NB4 (cell line): Measurements from ENCODE around the gene ICAM1.
A peak's percentile ranks its signal among the peaks of the same experiment; 100 is the strongest.

Experiments
- DNase-seq: peaks from one replicate; pipeline ENCODE4 v3.0.0; 2010; ENCODE audit warnings: low read depth
- H3K4me3 ChIP-seq: one replicate; pipeline ENCODE4 v1.5.1; 2011; ENCODE audit warnings: mild to moderate bottlenecking, low read depth, low read length, moderate library complexity
- CTCF ChIP-seq: IDR thresholded peaks from one replicate; pipeline ENCODE4 v1.5.1; 2012; ENCODE audit warnings: low read depth, low read length
- MAX ChIP-seq: IDR thresholded peaks from 2 replicates; pipeline ENCODE4 v1.6.1; 2011; ENCODE audit warnings: low read depth, low read length
- MYC ChIP-seq: IDR thresholded peaks from 2 replicates; pipeline ENCODE4 v1.6.1; 2011; ENCODE audit warnings: low read depth, low read length
- POLR2A ChIP-seq: IDR thresholded peaks from 2 replicates; pipeline ENCODE4 v1.6.1; 2011; ENCODE audit warnings: mild to moderate bottlenecking; ENCODE audit not compliant: insufficient read length; ENCODE audit errors: extremely low read depth

ICAM1 gene

GRCh38 chr19:10260141-10260584 lies 10.8 kb upstream of the ICAM1 start:
- no peak for TF ChIP-seq POLR2A
- TF ChIP-seq CTCF, result peak; percentile 0
- peak; percentile 73 for DNase-seq
- H3K4me3 ChIP-seq, result no peak overlapping the region

- no peak overlapping the region for H3K4me3 ChIP-seq
- TF ChIP-seq CTCF (no peak), MYC (no peak), POLR2A (no peak), MAX (no peak)
- peak; percentile 40 for DNase-seq
Measured at GRCh38 chr19:10262771-10263170, 8.1 kb upstream of the ICAM1 start.

GRCh38 chr19:10266706-10267105 lies 4.2 kb upstream of the ICAM1 start:
- H3K4me3 ChIP-seq, result no peak overlapping the region
- DNase-seq, result no peak
- TF ChIP-seq POLR2A (no peak), MAX (no peak), CTCF (no peak)

GRCh38 chr19:10268071-10268470 lies 2.8 kb upstream of the ICAM1 start:
- peak; percentile 36 for DNase-seq
- H3K4me3 ChIP-seq, result no peak overlapping the region
- TF ChIP-seq MAX (no peak), MYC (no peak), CTCF (no peak), POLR2A (no peak)

- DNase-seq, result peak; percentile 99
- peak overlapping the region; percentile 41 for H3K4me3 ChIP-seq
- no peak for TF ChIP-seq POLR2A
- peak; percentile 100 for TF ChIP-seq CTCF
- no peak for TF ChIP-seq MYC
- no peak for TF ChIP-seq MAX
Measured at GRCh38 chr19:10269333-10270179, 1.4 kb upstream of the ICAM1 start.

- TF ChIP-seq CTCF (no peak), MAX (no peak), MYC (no peak), POLR2A (no peak)
- peak overlapping the region; percentile 42 for H3K4me3 ChIP-seq
- DNase-seq, result peak; percentile 100
Measured at GRCh38 chr19:10270180-10270615, 722 bp upstream of the ICAM1 start.
